Measurements from ENCODE around the gene RAPGEF2. TPM values are rescaled to one million over a fixed set of nuclear protein-coding genes. Genes with fewer than 3 reads are reported as not detected.

RAPGEF2 gene
- total and polyA plus RNA-seq, 2 of the 8 experiments (the other 6 are each of a cell fraction or from before 2014, with no cell fraction given), result 24.4 to 48.6 TPM

GRCh38 chr4:159158985-159159384 is 56.1 kb downstream of the RAPGEF2 start:
- Histone ChIP-seq H3K27me3 (replicated peaks in 1 of 4; ENCODE audit: control insufficient read depth in 3 of 4, extremely low read depth in 1 of 4, insufficient read depth in 3 of 4, low read length in 3 of 4) (no peaks in the 10 kb centered on the region), H3K9ac (replicated peaks in 1 of 4; ENCODE audit: extremely low read depth in 1 of 4, low read depth in 3 of 4, low read length in 3 of 4) (no peak overlapping the region), H3K4me2 (ENCODE audit: insufficient read depth in 1 of 2, low read depth in 2 of 2, low read length in 2 of 2) (no peak overlapping the region), H2BK5ac (ENCODE audit: low read depth, low read length) (no peak overlapping the region), H3K23ac (ENCODE audit: insufficient read length) (no peak overlapping the region), H3K23me2 (ENCODE audit: low read depth, low read length) (no peaks in the 10 kb centered on the region), H3K14ac (ENCODE audit: insufficient read length) (no peak overlapping the region), H2BK20ac (ENCODE audit: low read length) (no peak overlapping the region), H2BK120ac (replicated peaks; ENCODE audit: low read depth, low read length) (no peak overlapping the region), H2BK15ac (ENCODE audit: low read length) (no peak overlapping the region), H3K79me2 (ENCODE audit: control insufficient read depth in 1 of 2, insufficient read depth in 2 of 2, low read length in 2 of 2) (peaks cover 0 to 97% of the 10 kb centered on the region in 2 experiments; a peak in 2 of 4 replicates), H3K36me3 (ENCODE audit: control insufficient read depth in 2 of 4, insufficient read depth in 4 of 4, low read length in 3 of 4) (no peaks in the 10 kb centered on the region), H3K9me3 (ENCODE audit: insufficient read depth in 2 of 2, low read depth in 1 of 2, low read length in 1 of 2) (no peaks in the 10 kb centered on the region), H2BK12ac (ENCODE audit: low read depth, low read length) (no peak overlapping the region), H3K4me1 (replicated peaks in 1 of 4; ENCODE audit: control insufficient read depth in 3 of 4, insufficient read depth in 4 of 4, low read length in 3 of 4) (peaks cover 0 to 7% (median 1%) of the 10 kb centered on the region in 4 experiments; a peak in 2 of 7 replicates), H3K56ac (replicated peaks; ENCODE audit: insufficient read length, low read depth, low read length) (no peak overlapping the region), H2AFZ (ENCODE audit: low read length) (no peak overlapping the region), H4K5ac (ENCODE audit: insufficient read length, low read depth, low read length) (no peak overlapping the region), H3K27ac (ENCODE audit: low read depth, low read length) (no peak overlapping the region), H3K18ac (ENCODE audit: extremely low read depth, low read length) (no peak overlapping the region), H4K8ac (ENCODE audit: extremely low read depth, insufficient read depth, low read length) (no peak overlapping the region), H4K20me1 (replicated peaks in 1 of 2; ENCODE audit: control insufficient read depth in 1 of 2, insufficient read depth in 2 of 2, low read length in 2 of 2) (peaks cover 3 to 8% of the 10 kb centered on the region in 2 experiments), H3K4ac (replicated peaks; ENCODE audit: insufficient read length, low read depth, low read length) (no peak overlapping the region), H4K91ac (replicated peaks; ENCODE audit: insufficient read length, low read length) (no peak overlapping the region), H3K4me3 (ENCODE audit: extremely low read depth in 1 of 4, insufficient read depth in 2 of 4, low read depth in 3 of 4, low read length in 4 of 4) (no peak overlapping the region), H3K79me1 (ENCODE audit: low read depth, low read length) (no peaks in the 10 kb centered on the region; the same call in 1 of the 2 replicates), H2AK5ac (ENCODE audit: low read depth, low read length) (no peak overlapping the region)
- no peak for DNase-seq (ENCODE audit: low read depth in 1 of 2, low spot score in 2 of 2)
- TF ChIP-seq, protein P1, sequence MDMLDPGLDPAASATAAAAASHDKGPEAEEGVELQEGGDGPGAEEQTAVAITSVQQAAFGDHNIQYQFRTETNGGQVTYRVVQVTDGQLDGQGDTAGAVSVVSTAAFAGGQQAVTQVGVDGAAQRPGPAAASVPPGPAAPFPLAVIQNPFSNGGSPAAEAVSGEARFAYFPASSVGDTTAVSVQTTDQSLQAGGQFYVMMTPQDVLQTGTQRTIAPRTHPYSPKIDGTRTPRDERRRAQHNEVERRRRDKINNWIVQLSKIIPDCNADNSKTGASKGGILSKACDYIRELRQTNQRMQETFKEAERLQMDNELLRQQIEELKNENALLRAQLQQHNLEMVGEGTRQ (IDR thresholded peaks at IDR 0.05; ENCODE audit: low read length), result no peak
- TF ChIP-seq RNF2 (IDR thresholded peaks at IDR 0.05; ENCODE audit: borderline replicate concordance, low read depth, low read length, missing control alignments, poor library complexity, severe bottlenecking) (no peak), CHD2 (IDR thresholded peaks at IDR 0.05; ENCODE audit: low read length) (no peak), POLR2AphosphoS5 (IDR thresholded peaks at IDR 0.05; ENCODE audit: low read depth, low read length) (no peak), CEBPB (IDR thresholded peaks at IDR 0.05; ENCODE audit: low read depth, low read length) (no peak)
- FAIRE-seq, result no peak
- WGBS, 2 experiments (ENCODE audit: extremely low coverage in 1 of 2, insufficient coverage in 1 of 2, insufficient read length in 1 of 2, insufficient replicate concordance in 2 of 2, low coverage in 1 of 2, low lambda C conversion rate in 2 of 2, missing lambda C conversion rate in 1 of 2), result 79% methylated on average over 5 of the region's 5 CpGs; no CpG with 5 or more reads in 1 of the 2 experiments
- ChIA-PET CTCF (ENCODE audit: partially characterized antibody) (interaction anchor here (0.7 to 1.1 kb wide), 2 partner anchors 45 to 53 kb away, joined by 3 read pairs; no protein-coding TSS in a partner anchor), POLR2A (ENCODE audit: partially characterized antibody) (no interaction called here)

All from H1 (cell line).